Hepatocyte (in vitro differentiated cells): ENCODE results near the gene ZNF586.

ENCODE experiments used
- EZH2 ChIP-seq: fragments of 200-600 bp; sonication (generic); IDR thresholded peaks from 2 replicates; pipeline ENCODE4 v1.6.1; 2016; ENCODE audit warnings: antibody characterized with exemption, mild to moderate bottlenecking, borderline replicate concordance
- EZH2phosphoT487 ChIP-seq: fragments of 200-600 bp; sonication (generic); IDR thresholded peaks from one replicate; pipeline ENCODE4 v1.6.1; 2018; ENCODE audit warnings: antibody characterized with exemption, mild to moderate bottlenecking, low read depth, moderate library complexity; ENCODE audit not compliant: unreplicated experiment, severe bottlenecking
- TF ChIP-seq, protein P1 (sequence below): fragments of 200-600 bp; sonication (generic); IDR thresholded peaks from 2 replicates; pipeline ENCODE4 v1.5.1; 2016; ENCODE audit warnings: antibody characterized with exemption, mild to moderate bottlenecking; ENCODE audit not compliant: poor library complexity

DNA sequence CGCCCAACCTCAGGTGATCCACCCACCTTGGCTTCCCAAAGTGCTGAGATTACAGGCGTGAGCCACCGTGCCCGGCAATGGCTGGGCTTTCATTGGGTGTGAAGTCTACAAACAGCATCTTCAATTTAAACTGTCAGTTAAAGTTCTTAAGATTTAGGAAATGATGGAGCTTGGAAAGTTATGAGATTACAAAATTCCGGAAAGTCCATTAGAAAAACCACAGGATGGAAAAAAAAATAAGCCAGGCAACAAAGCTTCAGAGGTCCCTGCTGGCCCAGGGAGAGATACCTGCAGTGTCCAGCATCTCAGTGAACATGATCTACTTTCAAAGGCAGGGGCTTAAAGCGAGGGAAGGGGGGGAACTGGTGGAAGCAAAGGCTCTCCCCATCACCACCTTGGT is 56.0 kb downstream of the ZNF586 start:
- TF ChIP-seq, protein P1, sequence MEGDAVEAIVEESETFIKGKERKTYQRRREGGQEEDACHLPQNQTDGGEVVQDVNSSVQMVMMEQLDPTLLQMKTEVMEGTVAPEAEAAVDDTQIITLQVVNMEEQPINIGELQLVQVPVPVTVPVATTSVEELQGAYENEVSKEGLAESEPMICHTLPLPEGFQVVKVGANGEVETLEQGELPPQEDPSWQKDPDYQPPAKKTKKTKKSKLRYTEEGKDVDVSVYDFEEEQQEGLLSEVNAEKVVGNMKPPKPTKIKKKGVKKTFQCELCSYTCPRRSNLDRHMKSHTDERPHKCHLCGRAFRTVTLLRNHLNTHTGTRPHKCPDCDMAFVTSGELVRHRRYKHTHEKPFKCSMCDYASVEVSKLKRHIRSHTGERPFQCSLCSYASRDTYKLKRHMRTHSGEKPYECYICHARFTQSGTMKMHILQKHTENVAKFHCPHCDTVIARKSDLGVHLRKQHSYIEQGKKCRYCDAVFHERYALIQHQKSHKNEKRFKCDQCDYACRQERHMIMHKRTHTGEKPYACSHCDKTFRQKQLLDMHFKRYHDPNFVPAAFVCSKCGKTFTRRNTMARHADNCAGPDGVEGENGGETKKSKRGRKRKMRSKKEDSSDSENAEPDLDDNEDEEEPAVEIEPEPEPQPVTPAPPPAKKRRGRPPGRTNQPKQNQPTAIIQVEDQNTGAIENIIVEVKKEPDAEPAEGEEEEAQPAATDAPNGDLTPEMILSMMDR = no peak
- TF ChIP-seq EZH2phosphoT487 (no peak), EZH2 (no peak)
